Ovary (tissue), 9 donors: ENCODE results near the gene MAP1LC3B. TPM values are rescaled to one million over a fixed set of nuclear protein-coding genes. Genes with fewer than 3 reads are reported as not detected.
A peak's percentile ranks its signal among the peaks of the same experiment; 100 is the strongest.

ENCODE experiments used
- DNase-seq, 5 donors: peaks; one replicate each; pipeline ENCODE4 v3.0.0-alpha.2; 2019 to 2020
- H3K27ac ChIP-seq, 2 donors: fragments of 200-600 bp; one replicate each; pipeline versions ENCODE4 v1.5.1 to v1.8.0; 2019 to 2022
- H3K27me3 ChIP-seq: fragments of 200-600 bp; one replicate; pipeline ENCODE4 v1.8.0; 2022
- H3K36me3 ChIP-seq: fragments of 200-600 bp; sonication (generic); one replicate; pipeline ENCODE4 v1.5.1; 2019
- H3K4me1 ChIP-seq: one replicate; pipeline ENCODE4 v1.8.1; 2013; ENCODE audit warnings: mild to moderate bottlenecking, moderate library complexity; ENCODE audit not compliant: insufficient read depth
- H3K4me3 ChIP-seq: fragments of 200-600 bp; sonication (generic); one replicate; pipeline ENCODE4 v1.5.1; 2017
- H3K9me3 ChIP-seq, 2 donors: fragments of 200-600 bp in 1 of 2; sonication (generic) in 1 of 2; one replicate each; pipeline versions ENCODE4 v1.5.1 to v1.8.1; 2013 to 2019; ENCODE audit warnings: mild to moderate bottlenecking in 1 of 2, moderate library complexity in 1 of 2
- EP300 ChIP-seq: sonication (generic); formaldehyde crosslinking; IDR thresholded peaks from one replicate; pipeline ENCODE4 v1.6.1; 2017; ENCODE audit warnings: antibody characterized with exemption
- POLR2A ChIP-seq: fragments of 450-650 bp; IDR thresholded peaks from one replicate; pipeline ENCODE4 v1.6.1; 2017; ENCODE audit warnings: antibody characterized with exemption, mild to moderate bottlenecking, moderate library complexity
- WGBS, 3 donors: extraction: QIAGEN DNeasy Blood & Tissue Kit in 1 of 3; methylation state at CpG; one replicate each; pipeline versions ENCODE4 v1.1.5 to v1.1.7; 2013 to 2017; 5-methylcytosine and 5-hydroxymethylcytosine counted together
- intact Hi-C, 4 donors: fragments of 100-400 bp; cut with DNase I; formaldehyde crosslinking; loops; one replicate each; pipeline versions ENCODE4 v1.11.0 to v1.15.1; 2022 to 2023
- polyA plus RNA-seq, 2 donors: library from polyadenylated mRNA; stranded (reverse); fragments of 200-250 nt in 1 of 2; fragments of 350-450 nt in 1 of 2; fragmentation: Illumina TruSeq in 1 of 2; extraction: RNeasy Lipid Tissue Mini Kit (QIAGEN cat#74804) in 1 of 2; gene quantifications; one replicate each; pipeline ENCODE4 v1.2.3, GENCODE V29; 2013 to 2014
- total RNA-seq, 7 donors: library from RNA; depleted of rRNA in 2 of 7; stranded (reverse); fragments of >200 nt in 2 of 7; fragmentation: NEBNext Ultra II Directional in 3 of 7; extraction: Animal tissue kit (Norgen Biotek cat#: 25700) in 3 of 7; gene quantifications; one replicate each; pipeline versions ENCODE4 v1.1.0 to v1.2.4, GENCODE V29; 2016 to 2023
- TF ChIP-seq, protein P1 (sequence below), 3 donors: fragments of 450-650 bp in 2 of 3; fragments of 200-600 bp in 1 of 3; IDR thresholded peaks; one replicate each; pipeline versions ENCODE4 v1.5.1 to v1.8.0; 2016 to 2022; ENCODE audit warnings: antibody characterized with exemption in 3 of 3, mild to moderate bottlenecking in 1 of 3
- donor health status: DM: no; HTN: no; CAD: no; lungs with moderate emphysema.
- donor health status: DM: no; HTN: no; CAD: no.
- donor health status: Bipolar disorder and iron deficiency.
- donor health status: DM: yes; HTN: yes; CAD: no.
- donor health status: DM: no; HTN: no; CAD: no.
- donor health status: DM: yes; HTN: yes; CAD: no.

The MAP1LC3B gene
- total and polyA plus RNA-seq, 9 donors = 32.9 to 110 (median 44.6) TPM

GRCh38 chr16:87437911-87438610 lies 45.9 kb downstream of the MAP1LC3B start:
- Histone ChIP-seq H3K27ac (no peak overlapping the region), H3K36me3 (no peaks in the 10 kb centered on the region), H3K4me3 (no peak overlapping the region), H3K9me3 (no peaks in the 10 kb centered on the region), H3K27me3 (no peaks in the 10 kb centered on the region), H3K4me1 (peaks cover 8% of the 10 kb centered on the region)
- 76 to 86% (median 77%) methylated on average over 17 of the region's 17 CpGs for WGBS, 3 donors
- intact Hi-C loops = loop anchor here in 1 of 4 donors (10.0 kb wide), 1 partner anchor 57 kb away; the partner anchor contains the start of gene ZCCHC14
- peak in 1 of 5 donors; percentile 28 for DNase-seq
- no peak for TF ChIP-seq POLR2A
- no peak for TF ChIP-seq EP300
- TF ChIP-seq, protein P1, sequence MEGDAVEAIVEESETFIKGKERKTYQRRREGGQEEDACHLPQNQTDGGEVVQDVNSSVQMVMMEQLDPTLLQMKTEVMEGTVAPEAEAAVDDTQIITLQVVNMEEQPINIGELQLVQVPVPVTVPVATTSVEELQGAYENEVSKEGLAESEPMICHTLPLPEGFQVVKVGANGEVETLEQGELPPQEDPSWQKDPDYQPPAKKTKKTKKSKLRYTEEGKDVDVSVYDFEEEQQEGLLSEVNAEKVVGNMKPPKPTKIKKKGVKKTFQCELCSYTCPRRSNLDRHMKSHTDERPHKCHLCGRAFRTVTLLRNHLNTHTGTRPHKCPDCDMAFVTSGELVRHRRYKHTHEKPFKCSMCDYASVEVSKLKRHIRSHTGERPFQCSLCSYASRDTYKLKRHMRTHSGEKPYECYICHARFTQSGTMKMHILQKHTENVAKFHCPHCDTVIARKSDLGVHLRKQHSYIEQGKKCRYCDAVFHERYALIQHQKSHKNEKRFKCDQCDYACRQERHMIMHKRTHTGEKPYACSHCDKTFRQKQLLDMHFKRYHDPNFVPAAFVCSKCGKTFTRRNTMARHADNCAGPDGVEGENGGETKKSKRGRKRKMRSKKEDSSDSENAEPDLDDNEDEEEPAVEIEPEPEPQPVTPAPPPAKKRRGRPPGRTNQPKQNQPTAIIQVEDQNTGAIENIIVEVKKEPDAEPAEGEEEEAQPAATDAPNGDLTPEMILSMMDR (IDR thresholded peaks at IDR 0.05) = no peak

- Histone ChIP-seq H3K27me3 (no peaks in the 10 kb centered on the region), H3K9me3 (no peaks in the 10 kb centered on the region), H3K4me1 (peaks cover 8% of the 10 kb centered on the region), H3K4me3 (no peak overlapping the region), H3K36me3 (no peaks in the 10 kb centered on the region), H3K27ac (no peak overlapping the region)
- DNase-seq = peak in 1 of 5 donors; percentile 23
- intact Hi-C loops = loop anchor here in 1 of 4 donors (10.0 kb wide), 1 partner anchor 56 kb away; the partner anchor contains the start of gene ZCCHC14
- TF ChIP-seq EP300 (no peak), POLR2A (no peak)
- TF ChIP-seq, protein P1 (IDR thresholded peaks at IDR 0.05) = no peak
- WGBS, 3 donors = 80 to 84% (median 82%) methylated on average over 9 of the region's 9 CpGs
These were observed 46.5 kb downstream of the MAP1LC3B start for GRCh38 chr16:87438611-87438985.

GRCh38 chr16:87439926-87440325 lies 47.8 kb downstream of the MAP1LC3B start:
- no peaks in the 10 kb centered on the region for H3K9me3 ChIP-seq
- no peak overlapping the region for H3K27ac ChIP-seq
- peaks cover 8% of the 10 kb centered on the region for H3K4me1 ChIP-seq
- DNase-seq = no peak
- TF ChIP-seq, protein P1 (IDR thresholded peaks at IDR 0.05) = no peak
- TF ChIP-seq POLR2A = no peak
- TF ChIP-seq EP300 = no peak
- no peaks in the 10 kb centered on the region for H3K36me3 ChIP-seq
- H3K4me3 ChIP-seq = no peak overlapping the region
- 94 to 95% (median 94%) methylated on average over 10 of the region's 10 CpGs for WGBS, 3 donors
- intact Hi-C loops = loop anchor here in 1 of 4 donors (10.0 kb wide), 1 partner anchor 55 kb away; the partner anchor contains the start of gene ZCCHC14
- H3K27me3 ChIP-seq = no peaks in the 10 kb centered on the region

DNA sequence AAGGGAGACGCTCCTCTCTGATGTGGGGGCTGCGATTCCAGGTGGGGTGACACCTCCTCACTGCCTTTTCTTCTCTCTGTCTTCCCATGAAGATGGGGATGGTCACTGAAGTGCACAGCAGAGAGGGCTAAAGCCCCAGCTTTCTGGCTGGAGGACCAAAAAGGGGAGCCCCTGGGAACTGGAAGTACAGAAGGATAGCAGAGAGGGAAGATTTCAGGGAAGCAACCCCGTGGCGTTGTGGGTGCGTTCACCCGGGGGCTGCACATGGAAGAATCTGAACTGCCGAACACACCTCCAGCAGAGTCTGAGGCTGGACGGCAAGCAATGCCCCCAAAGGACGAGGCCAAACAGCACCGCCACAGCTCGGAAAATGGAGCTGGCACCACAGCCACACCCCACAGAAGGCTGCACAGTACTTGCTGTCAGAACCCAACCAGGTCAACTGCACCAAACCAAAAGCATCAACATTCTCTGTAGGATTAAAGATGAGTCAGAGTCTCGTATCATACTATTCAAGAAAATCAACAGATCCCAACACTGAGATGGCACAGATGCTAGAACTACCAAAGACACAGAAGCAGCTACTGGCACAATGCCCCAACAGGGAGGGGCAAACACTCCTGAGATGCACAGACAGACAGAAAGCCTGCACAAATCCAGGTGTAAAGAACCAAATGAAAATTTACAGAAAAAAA lies 49.9 kb downstream of the MAP1LC3B start:
- WGBS, 3 donors = 89 to 97% (median 94%) methylated on average over 12 of the region's 12 CpGs
- TF ChIP-seq POLR2A = no peak
- TF ChIP-seq, protein P1 (IDR thresholded peaks at IDR 0.05) = no peak
- TF ChIP-seq EP300 = no peak
- Histone ChIP-seq H3K9me3 (no peaks in the 10 kb centered on the region), H3K27ac (no peak overlapping the region), H3K27me3 (no peaks in the 10 kb centered on the region), H3K36me3 (no peaks in the 10 kb centered on the region), H3K4me3 (no peak overlapping the region), H3K4me1 (no peaks in the 10 kb centered on the region)
- intact Hi-C loops = no loop called here
- peak in 1 of 5 donors; percentile 12 for DNase-seq
